Liver (tissue), 10 donors: ENCODE measurements around the gene NRG4. TPM values are rescaled to one million over a fixed set of nuclear protein-coding genes. Genes with fewer than 3 reads are reported as not detected.

Experiments
- DNase-seq: peaks from one replicate; pipeline ENCODE4 v3.0.0-alpha.2; 2017; ENCODE audit warnings: low spot score
- H3K27ac ChIP-seq, 2 donors: one replicate each; pipeline ENCODE4 v1.7.0; 2013; ENCODE audit warnings: inconsistent platforms in 2 of 2, low read length in 2 of 2, control low read depth in 1 of 2, low read depth in 1 of 2, mild to moderate bottlenecking in 1 of 2
- H3K27me3 ChIP-seq, 4 donors: one replicate each; pipeline versions ENCODE4 v1.6.1 to v1.7.0; 2013; ENCODE audit warnings: low read length in 3 of 4, inconsistent platforms in 1 of 4, mild to moderate bottlenecking in 1 of 4, moderate library complexity in 1 of 4; ENCODE audit not compliant: control insufficient read depth in 4 of 4, insufficient read depth in 4 of 4
- H3K36me3 ChIP-seq, 4 donors: one replicate each; pipeline versions ENCODE4 v1.6.1 to v1.7.0; 2013; ENCODE audit warnings: low read length in 3 of 4, mild to moderate bottlenecking in 3 of 4, low read depth in 1 of 4, moderate library complexity in 1 of 4; ENCODE audit not compliant: control insufficient read depth in 4 of 4, insufficient read depth in 3 of 4
- H3K4me1 ChIP-seq, 4 donors: one replicate each; pipeline versions ENCODE4 v1.6.1 to v1.7.0; 2013; ENCODE audit warnings: low read length in 3 of 4, mild to moderate bottlenecking in 3 of 4, moderate library complexity in 1 of 4; ENCODE audit not compliant: control insufficient read depth in 4 of 4, insufficient read depth in 4 of 4
- H3K4me3 ChIP-seq, 3 donors: one replicate each; pipeline versions ENCODE4 v1.6.1 to v1.7.0; 2013; ENCODE audit warnings: low read length in 3 of 3, control low read depth in 1 of 3, low read depth in 1 of 3, mild to moderate bottlenecking in 1 of 3
- H3K9ac ChIP-seq, 2 donors: one replicate each; pipeline ENCODE4 v1.7.0; 2013; ENCODE audit warnings: low read length in 2 of 2, mild to moderate bottlenecking in 2 of 2, moderate library complexity in 2 of 2, control low read depth in 1 of 2, low read depth in 1 of 2
- H3K9me3 ChIP-seq, 4 donors: one replicate each; pipeline versions ENCODE4 v1.6.1 to v1.7.0; 2013; ENCODE audit warnings: low read length in 3 of 4; ENCODE audit not compliant: control insufficient read depth in 4 of 4
- ATF3 ChIP-seq: IDR thresholded peaks from 2 replicates; pipeline ENCODE4 v1.6.1; 2016; ENCODE audit warnings: antibody characterized with exemption
- CTCF ChIP-seq: fragments of 150-350 bp; IDR thresholded peaks from 2 replicates; pipeline ENCODE4 v1.5.1; 2017; ENCODE audit warnings: improper control_type of control experiment, low read depth, low read length; ENCODE audit not compliant: missing input control
- EGR1 ChIP-seq, 2 donors: IDR thresholded peaks; 2 replicates each; pipeline ENCODE4 v1.6.1; 2016 to 2018; ENCODE audit warnings: antibody characterized with exemption in 2 of 2, low read depth in 2 of 2
- FOXA1 ChIP-seq: IDR thresholded peaks from 2 replicates; pipeline ENCODE4 v1.6.1; 2016; ENCODE audit warnings: antibody characterized with exemption
- FOXA2 ChIP-seq: IDR thresholded peaks from 2 replicates; pipeline ENCODE4 v1.6.1; 2016; ENCODE audit warnings: antibody characterized with exemption
- GABPA ChIP-seq, 2 donors: IDR thresholded peaks in 1 of 2; conservative IDR thresholded peaks in 1 of 2; 2 replicates each; pipeline ENCODE4 v1.6.1; 2016; ENCODE audit warnings: antibody characterized with exemption in 2 of 2, mild to moderate bottlenecking in 1 of 2, moderate library complexity in 1 of 2
- HNF4G ChIP-seq: IDR thresholded peaks from 2 replicates; pipeline ENCODE4 v1.6.1; 2016; ENCODE audit warnings: antibody characterized with exemption
- JUND ChIP-seq, 2 donors: IDR thresholded peaks; 2 replicates each; pipeline ENCODE4 v1.6.1; 2016; ENCODE audit warnings: antibody characterized with exemption in 2 of 2
- NR2F2 ChIP-seq: IDR thresholded peaks from 2 replicates; pipeline ENCODE4 v1.6.1; 2016; ENCODE audit warnings: antibody characterized with exemption
- RAD21 ChIP-seq, 2 donors: IDR thresholded peaks; 2 replicates each; pipeline ENCODE4 v1.6.1; 2016; ENCODE audit warnings: antibody characterized with exemption in 2 of 2, mild to moderate bottlenecking in 2 of 2
- SP1 ChIP-seq: IDR thresholded peaks from 2 replicates; pipeline ENCODE4 v1.6.1; 2018; ENCODE audit warnings: antibody characterized with exemption, mild to moderate bottlenecking
- TAF1 ChIP-seq: conservative IDR thresholded peaks from 2 replicates; pipeline ENCODE4 v1.6.1; 2016; ENCODE audit warnings: antibody characterized with exemption, mild to moderate bottlenecking
- WGBS: extraction: QIAGEN DNeasy Blood & Tissue Kit; methylation state at CpG from one replicate; pipeline ENCODE4 v1.1.7; 2013; 5-methylcytosine and 5-hydroxymethylcytosine counted together
- polyA plus RNA-seq, 2 donors: library from polyadenylated mRNA; stranded (reverse) in 1 of 2; unstranded in 1 of 2; fragments of 200-250 nt in 1 of 2; fragments of >200 nt in 1 of 2; fragmentation: Nextera tagmentation in 1 of 2; extraction: Ambion mirVana in 1 of 2; gene quantifications; one replicate each; pipeline versions ENCODE4 v1.2.1 to v1.2.3, GENCODE V29; 2013 to 2015
- small RNA-seq: library from RNA; depleted of rRNA; stranded (forward); fragments of <200 nt; gene quantifications from one replicate; pipeline ENCODE3, GENCODE V24; 2014
- total RNA-seq, 2 donors: library from RNA; depleted of rRNA; stranded (reverse); fragments of >200 nt; gene quantifications; one replicate each; pipeline ENCODE4 v1.2.3, GENCODE V29; 2014
- TF ChIP-seq, protein P1 (sequence below): IDR thresholded peaks from 2 replicates; pipeline ENCODE4 v1.6.1; 2016; ENCODE audit warnings: antibody characterized with exemption, mild to moderate bottlenecking
- TF ChIP-seq, protein P2 (sequence below): IDR thresholded peaks from 2 replicates; pipeline ENCODE4 v1.6.1; 2016; ENCODE audit warnings: antibody characterized with exemption
- donor health status: healthy.
- donor health status: healthy.
- donor health status: healthy.
- donor health status: healthy.
- donor health status: healthy.

NRG4 gene
- total and polyA plus RNA-seq, 4 donors = 0.51 to 1.3 (median 1.0) TPM; not detected in 1

- Histone ChIP-seq H3K36me3 (no peaks in the 10 kb centered on the region), H3K4me3 (no peak overlapping the region), H3K9ac (no peak overlapping the region), H3K4me1 (peaks cover 0 to 10% (median 1%) of the 10 kb centered on the region in 4 donors), H3K27ac (no peak overlapping the region), H3K27me3 (no peaks in the 10 kb centered on the region), H3K9me3 (no peaks in the 10 kb centered on the region)
- TF ChIP-seq JUND (IDR thresholded peaks at IDR 0.05) (no peak), TAF1 (no peak), FOXA2 (no peak), GABPA (IDR thresholded peaks at IDR 0.05 in 1 of 2, conservative IDR thresholded peaks at IDR 0.05 in 1 of 2) (no peak), SP1 (no peak), CTCF (no peak), FOXA1 (no peak), NR2F2 (no peak), HNF4G (no peak), RAD21 (IDR thresholded peaks at IDR 0.05) (no peak), ATF3 (no peak)
- TF ChIP-seq, protein P1, sequence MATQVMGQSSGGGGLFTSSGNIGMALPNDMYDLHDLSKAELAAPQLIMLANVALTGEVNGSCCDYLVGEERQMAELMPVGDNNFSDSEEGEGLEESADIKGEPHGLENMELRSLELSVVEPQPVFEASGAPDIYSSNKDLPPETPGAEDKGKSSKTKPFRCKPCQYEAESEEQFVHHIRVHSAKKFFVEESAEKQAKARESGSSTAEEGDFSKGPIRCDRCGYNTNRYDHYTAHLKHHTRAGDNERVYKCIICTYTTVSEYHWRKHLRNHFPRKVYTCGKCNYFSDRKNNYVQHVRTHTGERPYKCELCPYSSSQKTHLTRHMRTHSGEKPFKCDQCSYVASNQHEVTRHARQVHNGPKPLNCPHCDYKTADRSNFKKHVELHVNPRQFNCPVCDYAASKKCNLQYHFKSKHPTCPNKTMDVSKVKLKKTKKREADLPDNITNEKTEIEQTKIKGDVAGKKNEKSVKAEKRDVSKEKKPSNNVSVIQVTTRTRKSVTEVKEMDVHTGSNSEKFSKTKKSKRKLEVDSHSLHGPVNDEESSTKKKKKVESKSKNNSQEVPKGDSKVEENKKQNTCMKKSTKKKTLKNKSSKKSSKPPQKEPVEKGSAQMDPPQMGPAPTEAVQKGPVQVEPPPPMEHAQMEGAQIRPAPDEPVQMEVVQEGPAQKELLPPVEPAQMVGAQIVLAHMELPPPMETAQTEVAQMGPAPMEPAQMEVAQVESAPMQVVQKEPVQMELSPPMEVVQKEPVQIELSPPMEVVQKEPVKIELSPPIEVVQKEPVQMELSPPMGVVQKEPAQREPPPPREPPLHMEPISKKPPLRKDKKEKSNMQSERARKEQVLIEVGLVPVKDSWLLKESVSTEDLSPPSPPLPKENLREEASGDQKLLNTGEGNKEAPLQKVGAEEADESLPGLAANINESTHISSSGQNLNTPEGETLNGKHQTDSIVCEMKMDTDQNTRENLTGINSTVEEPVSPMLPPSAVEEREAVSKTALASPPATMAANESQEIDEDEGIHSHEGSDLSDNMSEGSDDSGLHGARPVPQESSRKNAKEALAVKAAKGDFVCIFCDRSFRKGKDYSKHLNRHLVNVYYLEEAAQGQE = no peak
- TF ChIP-seq, protein P2, sequence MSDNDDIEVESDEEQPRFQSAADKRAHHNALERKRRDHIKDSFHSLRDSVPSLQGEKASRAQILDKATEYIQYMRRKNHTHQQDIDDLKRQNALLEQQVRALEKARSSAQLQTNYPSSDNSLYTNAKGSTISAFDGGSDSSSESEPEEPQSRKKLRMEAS = no peak
- WGBS = 80% methylated on average over 2 of the region's 2 CpGs
- no peak for DNase-seq
Observed at GRCh38 chr15:75895731-75896130, 116.5 kb downstream of the NRG4 start.

GRCh38 chr15:75891895-75892294 lies 120.3 kb downstream of the NRG4 start:
- Histone ChIP-seq H3K4me3 (no peak overlapping the region), H3K27me3 (no peaks in the 10 kb centered on the region), H3K9me3 (no peaks in the 10 kb centered on the region), H3K27ac (no peak overlapping the region), H3K9ac (no peak overlapping the region), H3K4me1 (peaks cover 0 to 9% (median 0%) of the 10 kb centered on the region in 4 donors), H3K36me3 (no peaks in the 10 kb centered on the region)
- TF ChIP-seq EGR1 (IDR thresholded peaks at IDR 0.05; ENCODE audit: low read depth in 2 of 2) = no peak
- no peak for TF ChIP-seq ATF3
- DNase-seq = no peak

Small RNA genes lying within 50 kb of the gene (small RNA-seq; reads per million reads assigned to genes)
- gene RN7SL510P = not detected

Other genes with a start within 250 kb of the NRG4 start
- gene UBE2Q2, start 169.0 kb downstream of the NRG4 start, total RNA-seq = 10 to 100 TPM in 1 of 2 donors, 1 to 10 TPM in 1; 6.5 to 14.4 TPM
- 1 to 10 TPM; 2.4 to 4.0 TPM for gene UBE2Q2, start 169.0 kb downstream of the NRG4 start, polyA plus RNA-seq
- 10 to 100 TPM; 23.1 to 40.8 TPM for gene FBXO22, start 108.5 kb downstream of the NRG4 start, total RNA-seq
- 10 to 100 TPM; 16.8 to 40.6 TPM for gene FBXO22, start 108.5 kb downstream of the NRG4 start, polyA plus RNA-seq
- gene TMEM266, start 47.6 kb upstream of the NRG4 start, total RNA-seq = 1 to 10 TPM in 1 of 2 donors, not detected in 1; 1.3 TPM
- under 1 TPM in 1 of 2 donors, not detected in 1; 0.25 TPM for gene TMEM266, start 47.6 kb upstream of the NRG4 start, polyA plus RNA-seq